ENCODE measurements around the gene OVCA2.

DNA sequence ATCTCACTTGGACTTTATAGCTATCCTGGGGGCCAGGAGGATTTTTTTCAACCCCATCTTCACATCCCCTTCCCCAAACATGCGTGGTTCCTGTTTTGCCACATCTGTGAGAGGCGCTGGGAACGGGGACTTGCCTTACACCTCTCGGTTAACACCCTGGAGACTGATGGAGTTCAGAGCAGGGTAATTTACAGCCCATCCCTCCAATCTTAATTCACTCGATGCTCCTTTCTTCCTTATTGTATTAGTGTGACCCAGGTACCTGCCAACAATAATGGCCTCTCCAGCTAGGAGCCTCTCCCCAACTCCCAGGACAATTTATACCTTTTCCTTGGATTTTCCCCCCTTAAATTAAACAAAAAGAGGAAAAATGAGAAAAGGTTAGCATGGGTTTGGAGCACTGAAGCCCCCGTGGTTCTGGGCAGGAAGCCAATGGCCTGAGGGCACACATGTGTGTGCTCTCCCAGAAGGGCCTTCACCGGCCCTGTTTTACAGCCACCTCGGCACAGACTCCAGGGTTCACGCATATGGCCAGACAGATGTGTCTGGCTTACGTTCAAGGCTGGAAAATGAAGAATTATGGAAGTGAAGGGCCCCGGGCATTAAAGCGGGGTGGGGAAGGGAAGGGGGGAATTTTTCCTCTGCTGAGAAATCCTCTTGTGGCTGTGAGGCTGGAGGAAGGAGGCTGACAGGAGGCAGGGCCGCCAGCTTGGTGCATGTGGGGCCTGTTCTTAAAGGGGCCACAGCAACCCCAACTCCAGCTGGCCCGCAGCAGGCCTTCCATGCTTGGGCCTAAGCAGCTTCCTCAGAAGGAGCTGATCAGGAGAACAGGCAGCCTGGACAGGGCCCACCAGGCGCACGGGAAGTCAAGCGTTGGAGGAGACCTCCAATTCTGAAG is 34.5 kb downstream of the OVCA2 start:
- TF ChIP-seq, protein P1, sequence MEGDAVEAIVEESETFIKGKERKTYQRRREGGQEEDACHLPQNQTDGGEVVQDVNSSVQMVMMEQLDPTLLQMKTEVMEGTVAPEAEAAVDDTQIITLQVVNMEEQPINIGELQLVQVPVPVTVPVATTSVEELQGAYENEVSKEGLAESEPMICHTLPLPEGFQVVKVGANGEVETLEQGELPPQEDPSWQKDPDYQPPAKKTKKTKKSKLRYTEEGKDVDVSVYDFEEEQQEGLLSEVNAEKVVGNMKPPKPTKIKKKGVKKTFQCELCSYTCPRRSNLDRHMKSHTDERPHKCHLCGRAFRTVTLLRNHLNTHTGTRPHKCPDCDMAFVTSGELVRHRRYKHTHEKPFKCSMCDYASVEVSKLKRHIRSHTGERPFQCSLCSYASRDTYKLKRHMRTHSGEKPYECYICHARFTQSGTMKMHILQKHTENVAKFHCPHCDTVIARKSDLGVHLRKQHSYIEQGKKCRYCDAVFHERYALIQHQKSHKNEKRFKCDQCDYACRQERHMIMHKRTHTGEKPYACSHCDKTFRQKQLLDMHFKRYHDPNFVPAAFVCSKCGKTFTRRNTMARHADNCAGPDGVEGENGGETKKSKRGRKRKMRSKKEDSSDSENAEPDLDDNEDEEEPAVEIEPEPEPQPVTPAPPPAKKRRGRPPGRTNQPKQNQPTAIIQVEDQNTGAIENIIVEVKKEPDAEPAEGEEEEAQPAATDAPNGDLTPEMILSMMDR (IDR thresholded peaks at IDR 0.05; ENCODE audit: poor library complexity) = no peak
- no peak for TF ChIP-seq EZH2 (IDR thresholded peaks at IDR 0.05; ENCODE audit: borderline replicate concordance)

All from hepatocyte (in vitro differentiated cells).